ENCODE data around the gene MAGEC2.

Gene MAGEC2

DNA sequence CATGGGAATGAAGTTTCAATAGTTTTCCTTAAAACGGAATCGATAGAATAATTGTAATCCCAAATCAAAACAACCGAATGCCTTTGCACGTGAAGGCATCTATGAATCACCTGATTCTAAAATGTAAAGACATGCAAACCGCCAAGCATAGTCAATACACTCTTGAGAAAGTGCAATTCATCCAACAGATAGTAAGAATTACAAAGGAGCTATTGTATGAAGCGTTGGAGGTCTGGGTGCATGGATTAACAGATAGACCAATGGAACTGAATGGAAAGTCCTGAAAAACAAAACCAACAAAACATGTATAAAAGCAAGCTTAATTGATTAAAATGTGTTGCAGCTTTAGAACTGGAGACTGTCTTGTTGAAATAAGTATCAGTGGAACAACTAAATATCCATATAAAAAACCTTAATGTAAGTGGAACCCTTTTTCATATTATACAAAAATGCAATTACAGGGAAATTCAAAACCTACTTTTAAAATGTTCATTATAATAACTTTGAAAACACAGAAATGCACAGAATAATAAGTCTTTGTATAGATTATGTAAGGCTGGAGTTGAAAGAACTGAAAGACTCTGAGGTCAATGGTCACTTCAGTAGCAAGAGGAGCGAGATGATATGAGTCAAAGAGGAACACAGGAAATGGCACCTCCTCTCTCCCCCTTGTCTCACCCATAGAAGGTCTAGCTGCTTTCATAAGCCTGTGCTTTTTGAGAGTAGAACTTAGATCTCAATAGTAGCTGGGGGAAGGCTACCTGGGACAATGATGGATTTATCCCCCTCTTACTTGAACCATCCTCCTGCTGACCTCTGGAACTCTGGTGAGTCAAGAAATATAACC lies 20.1 kb downstream of the MAGEC2 start:
- no peak overlapping the region for H3K27ac ChIP-seq (ENCODE audit: low read length)
- H3K4me1 ChIP-seq (ENCODE audit: control insufficient read depth in 1 of 2, insufficient read depth in 2 of 2, low read length in 2 of 2): no peaks in the 10 kb centered on the region
- H3K4me3 ChIP-seq (ENCODE audit: low read depth in 1 of 2, low read length in 2 of 2): no peak overlapping the region
- no peaks in the 10 kb centered on the region for H3K27me3 ChIP-seq (ENCODE audit: low read depth, low read length)
- H3K9me3 ChIP-seq (ENCODE audit: control insufficient read depth in 1 of 2, low read length in 2 of 2): no peaks in the 10 kb centered on the region
- H3K36me3 ChIP-seq (ENCODE audit: control insufficient read depth in 1 of 2, insufficient read depth in 2 of 2, low read length in 2 of 2): no peaks in the 10 kb centered on the region

DNA sequence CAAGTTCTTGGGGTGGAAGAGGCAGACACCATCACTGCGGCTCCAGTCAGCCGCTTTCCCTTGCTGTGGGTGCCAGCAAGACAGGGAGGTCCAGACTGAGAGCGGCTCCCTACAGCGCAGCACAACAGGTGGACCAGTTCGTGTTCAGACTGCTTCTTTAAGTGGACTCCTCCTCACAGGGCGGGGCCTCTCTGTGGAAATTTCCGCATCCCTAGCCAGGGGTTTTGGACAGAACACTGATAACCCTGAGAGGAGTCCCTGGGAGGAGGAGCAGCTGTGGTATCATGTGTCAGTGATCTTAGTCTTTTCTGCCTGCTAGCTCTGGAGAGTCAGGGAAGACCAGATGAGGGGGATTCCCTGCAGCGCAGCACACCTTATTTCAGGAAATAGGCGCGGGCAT lies 48.5 kb downstream of the MAGEC2 start:
- no peaks in the 10 kb centered on the region for H3K36me3 ChIP-seq (ENCODE audit: control insufficient read depth in 1 of 2, insufficient read depth in 2 of 2, low read length in 2 of 2)
- H3K4me3 ChIP-seq (ENCODE audit: low read depth in 1 of 2, low read length in 2 of 2): no peak overlapping the region
- H3K9me3 ChIP-seq (ENCODE audit: control insufficient read depth in 1 of 2, low read length in 2 of 2): no peaks in the 10 kb centered on the region
- H3K27me3 ChIP-seq (ENCODE audit: low read depth, low read length): no peaks in the 10 kb centered on the region
- no peak overlapping the region for H3K27ac ChIP-seq (ENCODE audit: low read length)
- H3K4me1 ChIP-seq (ENCODE audit: control insufficient read depth in 1 of 2, insufficient read depth in 2 of 2, low read length in 2 of 2): no peaks in the 10 kb centered on the region
